B cell (primary cell): ENCODE measurements around the gene PLCXD3. TPM values are rescaled to one million over a fixed set of nuclear protein-coding genes. Genes with fewer than 3 reads are reported as not detected.
A peak's percentile ranks its signal among the peaks of the same experiment; 100 is the strongest.

ENCODE experiments used
- ATAC-seq: fragments of 200-7000 bp; cut with Tn5 transposase; one replicate; pipeline ENCODE4 v1.10.0; 2021; ENCODE audit warnings: low read depth, mild to moderate bottlenecking, moderate number of reproducible peaks, moderate library complexity
- CTCF ChIA-PET: fragments of 350-600 bp; sonication (Branson Sonifier 250); formaldehyde crosslinking; loops from one replicate; lab custom pipeline; 2021; ENCODE audit warnings: antibody characterized with exemption, inconsistent platforms; lab: Charles Lee
- POLR2A ChIA-PET: fragments of 350-600 bp; sonication (Branson Sonifier 250); formaldehyde crosslinking; loops from one replicate; lab custom pipeline; 2021; ENCODE audit warnings: antibody characterized with exemption; lab: Charles Lee
- DNase-seq: peaks from one replicate; pipeline ENCODE4 v3.0.0; 2013
- H2AFZ ChIP-seq: 2 replicates; pipeline ENCODE4 v1.6.1; 2012; ENCODE audit warnings: mild to moderate bottlenecking, low read depth, low read length; ENCODE audit not compliant: insufficient read depth, poor library complexity, severe bottlenecking
- H3K27ac ChIP-seq, 2 donors: 1 replicate in 1 of 2; 2 replicates in 1 of 2; pipeline ENCODE4 v1.5.1; 2012 to 2013; ENCODE audit warnings: low read length in 2 of 2, mild to moderate bottlenecking in 2 of 2, moderate library complexity in 1 of 2
- H3K27me3 ChIP-seq, 4 experiments: fragments of 200-600 bp in 1 of 4; sonication (generic) in 1 of 4; replicated peaks in 1 of 4; 1 replicate in 2 of 4; 2 replicates in 2 of 4; pipeline versions ENCODE4 v1.6.1 to v1.7.0; 2013 to 2016; ENCODE audit warnings: low read length in 3 of 4, mild to moderate bottlenecking in 2 of 4, mixed read lengths in 1 of 4, moderate library complexity in 1 of 4; ENCODE audit not compliant: insufficient read depth in 4 of 4, control insufficient read depth in 3 of 4; ENCODE audit errors: control extremely low read depth in 1 of 4
- H3K36me3 ChIP-seq, 2 experiments: replicated peaks in 1 of 2; 1 replicate in 1 of 2; 2 replicates in 1 of 2; pipeline versions ENCODE4 v1.6.1 to v1.7.1; 2013; ENCODE audit warnings: low read length in 1 of 2; ENCODE audit not compliant: insufficient read depth in 2 of 2, control insufficient read depth in 1 of 2; ENCODE audit errors: control extremely low read depth in 1 of 2, extremely low read depth in 1 of 2
- H3K4me1 ChIP-seq, 2 donors: fragments of 200-600 bp in 1 of 2; sonication (generic) in 1 of 2; 1 replicate in 1 of 2; 2 replicates in 1 of 2; pipeline versions ENCODE4 v1.5.1 to v1.6.1; 2013 to 2017; ENCODE audit warnings: low read length in 2 of 2; ENCODE audit not compliant: control insufficient read depth in 2 of 2, insufficient read depth in 2 of 2
- H3K4me2 ChIP-seq: replicated peaks from 2 replicates; pipeline ENCODE3; 2012; ENCODE audit warnings: mild to moderate bottlenecking, low read depth, low read length; ENCODE audit not compliant: poor library complexity, severe bottlenecking
- H3K4me3 ChIP-seq, 5 experiments: fragments of 200-600 bp in 1 of 5; sonication (generic) in 1 of 5; 1 replicate in 3 of 5; 2 replicates in 2 of 5; pipeline versions ENCODE4 v1.5.1 to v1.7.0; 2011 to 2016; ENCODE audit warnings: low read length in 4 of 5, mild to moderate bottlenecking in 4 of 5, low read depth in 2 of 5, control low read depth in 1 of 5, moderate library complexity in 1 of 5; ENCODE audit not compliant: insufficient read depth in 1 of 5; ENCODE audit errors: control extremely low read depth in 1 of 5, extremely low read depth in 1 of 5
- H3K79me2 ChIP-seq: fragments of 200-600 bp; sonication (generic); one replicate; pipeline ENCODE4 v1.6.0; 2016; ENCODE audit warnings: low read length; ENCODE audit not compliant: control insufficient read depth, insufficient read depth
- H3K9ac ChIP-seq: fragments of 200-600 bp; sonication (generic); 2 replicates; pipeline ENCODE4 v1.6.1; 2017; ENCODE audit warnings: mild to moderate bottlenecking, low read length, moderate library complexity
- H3K9me3 ChIP-seq, 3 donors: one replicate each; pipeline versions ENCODE4 v1.6.1 to v1.7.1; 2013; ENCODE audit warnings: low read length in 2 of 3; ENCODE audit not compliant: control insufficient read depth in 2 of 3, insufficient read depth in 1 of 3; ENCODE audit errors: control extremely low read depth in 1 of 3
- H4K20me1 ChIP-seq: 2 replicates; pipeline ENCODE4 v1.6.0; 2012; ENCODE audit warnings: mild to moderate bottlenecking, low read length; ENCODE audit not compliant: insufficient read depth, control insufficient read depth, poor library complexity, severe bottlenecking
- H3K27ac Mint-ChIP-seq: one replicate; pipeline ENCODE4 v1.8.0; 2021; ENCODE audit warnings: mixed read lengths
- H3K27me3 Mint-ChIP-seq: one replicate; pipeline ENCODE4 v1.8.0; 2021; ENCODE audit warnings: mixed read lengths
- H3K4me1 Mint-ChIP-seq: one replicate; pipeline ENCODE4 v1.8.0; 2021; ENCODE audit warnings: mixed read lengths
- H3K4me3 Mint-ChIP-seq: one replicate; pipeline ENCODE4 v1.8.0; 2021; ENCODE audit warnings: mixed read lengths
- H3K9me3 Mint-ChIP-seq: one replicate; pipeline ENCODE4 v1.8.0; 2022; ENCODE audit warnings: mixed read lengths; ENCODE audit not compliant: insufficient read depth
- CTCF ChIP-seq: fragments of 200-600 bp; IDR thresholded peaks from one replicate; pipeline ENCODE4 v1.8.0; 2022; ENCODE audit warnings: antibody characterized with exemption, mild to moderate bottlenecking
- EZH2 ChIP-seq: IDR thresholded peaks from 2 replicates; pipeline ENCODE4 v1.6.1; 2012; ENCODE audit warnings: borderline replicate concordance, low read depth, mild to moderate bottlenecking, moderate library complexity, low read length; ENCODE audit not compliant: insufficient read depth, poor library complexity, severe bottlenecking
- WGBS: methylation state at CpG from one replicate; pipeline ENCODE4 v1.1.5; 2013; ENCODE audit warnings: missing lambda C conversion rate; ENCODE audit not compliant: insufficient coverage; 5-methylcytosine and 5-hydroxymethylcytosine counted together
- intact Hi-C: fragments of 100-400 bp; cut with micrococcal nuclease; formaldehyde crosslinking; loops from one replicate; pipeline ENCODE4 v1.10.0; 2022
- polyA plus RNA-seq: library from polyadenylated mRNA; depleted of rRNA; stranded (reverse); fragments of >200 nt; gene quantifications from 2 replicates; pipeline ENCODE4 v1.2.3, GENCODE V29; 2012
- total RNA-seq, 2 donors: library from RNA; stranded (reverse); fragments of 120-200 nt in 1 of 2; gene quantifications; 1 replicate in 1 of 2; 2 replicates in 1 of 2; pipeline versions ENCODE4 v1.2.3 to v1.2.4, GENCODE V29; 2013 to 2022

The PLCXD3 gene
- total and polyA plus RNA-seq, 2 donors (not counting 1 experiment from before 2014, with no cell fraction given) = not detected

GRCh38 chr5:41270423-41271251, 239.8 kb downstream of the PLCXD3 start:
- TF ChIP-seq CTCF (peak; percentile 12), EZH2 (no peak)
- no peak overlapping the region for H3K4me2 ChIP-seq
- H3K4me1 ChIP-seq = no peaks in the 10 kb centered on the region
- H3K27ac Mint-ChIP-seq = no peak overlapping the region
- no peak overlapping the region for H2AFZ ChIP-seq
- no peaks in the 10 kb centered on the region for H4K20me1 ChIP-seq
- H3K4me1 Mint-ChIP-seq = no peaks in the 10 kb centered on the region
- CTCF ChIA-PET = interaction anchor here (0.6 to 1.2 kb wide), 3 partner anchors 11 to 1497 kb away, joined by 3 to 4 read pairs (median 3); no protein-coding TSS in a partner anchor
- POLR2A ChIA-PET = no interaction called here
- H3K9ac ChIP-seq = no peak overlapping the region
- H3K4me3 ChIP-seq = no peak overlapping the region
- intact Hi-C loops = loop anchor here (10.0 kb wide), 1 partner anchor 574 kb away; no protein-coding TSS in a partner anchor
- H3K9me3 Mint-ChIP-seq = no peaks in the 10 kb centered on the region
- H3K27ac ChIP-seq = no peak overlapping the region
- no peaks in the 10 kb centered on the region for H3K27me3 Mint-ChIP-seq
- no CpG with 5 or more reads among the region's 2 CpGs for WGBS
- no peaks in the 10 kb centered on the region for H3K36me3 ChIP-seq
- ATAC-seq = no peak
- no peaks in the 10 kb centered on the region for H3K27me3 ChIP-seq
- no peak overlapping the region for H3K4me3 Mint-ChIP-seq
- no peaks in the 10 kb centered on the region for H3K79me2 ChIP-seq
- no peak for DNase-seq
- no peaks in the 10 kb centered on the region for H3K9me3 ChIP-seq

DNA sequence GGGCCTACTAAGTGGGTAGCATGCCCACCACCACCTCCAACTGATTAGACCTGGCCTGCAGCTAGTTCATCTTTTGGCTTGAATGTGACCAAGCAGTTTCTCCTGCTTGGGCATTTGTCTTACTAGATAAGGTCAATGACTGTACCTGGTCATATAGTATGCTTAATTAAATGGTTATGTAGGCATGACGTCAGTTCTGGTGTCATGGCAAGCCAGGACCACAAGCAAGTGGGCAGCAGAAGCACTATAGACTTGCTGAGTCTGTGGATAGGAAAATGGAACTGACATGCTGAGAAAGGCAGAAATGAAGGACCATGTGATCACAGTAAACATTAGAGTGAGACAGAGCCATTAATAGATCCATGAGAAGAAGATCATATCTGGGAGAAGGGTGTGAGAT, 241.5 kb downstream of the PLCXD3 start:
- no peaks in the 10 kb centered on the region for H3K9me3 Mint-ChIP-seq
- no peak for DNase-seq
- ChIA-PET CTCF (no interaction called here), POLR2A (no interaction called here)
- no peak for ATAC-seq
- H3K4me1 ChIP-seq = no peaks in the 10 kb centered on the region
- H3K9me3 ChIP-seq = no peaks in the 10 kb centered on the region
- H3K27me3 Mint-ChIP-seq = no peaks in the 10 kb centered on the region
- H3K9ac ChIP-seq = no peak overlapping the region
- H3K27me3 ChIP-seq = no peaks in the 10 kb centered on the region
- no peaks in the 10 kb centered on the region for H4K20me1 ChIP-seq
- no peak overlapping the region for H3K4me3 Mint-ChIP-seq
- H3K79me2 ChIP-seq = no peaks in the 10 kb centered on the region
- no peak overlapping the region for H2AFZ ChIP-seq
- no peak overlapping the region for H3K4me2 ChIP-seq
- no peak overlapping the region for H3K27ac ChIP-seq
- TF ChIP-seq CTCF = no peak
- no peak for TF ChIP-seq EZH2
- WGBS = 100% methylated on average over 1 of the region's 1 CpG
- H3K4me3 ChIP-seq = no peak overlapping the region
- H3K27ac Mint-ChIP-seq = no peak overlapping the region
- H3K36me3 ChIP-seq = no peaks in the 10 kb centered on the region
- H3K4me1 Mint-ChIP-seq = no peaks in the 10 kb centered on the region
- intact Hi-C loops = no loop called here
